Adrenal gland (tissue), 12 donors: ENCODE results near the gene CEP76. TPM values are rescaled to one million over a fixed set of nuclear protein-coding genes. Genes with fewer than 3 reads are reported as not detected.

Experiments used
- DNase-seq, 7 donors: peaks; one replicate each; pipeline ENCODE4 v3.0.0-alpha.2; 2019 to 2020
- H3K27ac ChIP-seq, 5 donors: fragments of 200-600 bp; sonication (generic) in 4 of 5; 1 replicate in 3 of 5; 2 replicates in 2 of 5; pipeline versions ENCODE4 v1.5.1 to v1.8.0; 2016 to 2020; ENCODE audit warnings: mild to moderate bottlenecking in 1 of 5
- H3K27me3 ChIP-seq: fragments of 200-600 bp; 2 replicates; pipeline ENCODE4 v1.8.0; 2021
- H3K36me3 ChIP-seq, 2 donors: fragments of 200-600 bp; replicated peaks in 1 of 2; 1 replicate in 1 of 2; 2 replicates in 1 of 2; pipeline versions ENCODE4 v1.5.1 to v1.8.0; 2018 to 2022
- H3K4me1 ChIP-seq, 2 donors: fragments of 200-600 bp; replicated peaks in 1 of 2; 1 replicate in 1 of 2; 2 replicates in 1 of 2; pipeline versions ENCODE4 v1.5.1 to v1.8.0; 2018 to 2021
- H3K4me3 ChIP-seq, 4 donors: fragments of 200-600 bp; sonication (generic) in 3 of 4; one replicate each; pipeline ENCODE4 v1.5.1; 2016 to 2018
- H3K9me3 ChIP-seq, 3 donors: fragments of 200-600 bp; sonication (generic) in 1 of 3; replicated peaks in 1 of 3; 1 replicate in 2 of 3; 2 replicates in 1 of 3; pipeline versions ENCODE4 v1.5.1 to v1.8.0; 2016 to 2021
- POLR2A ChIP-seq, 2 donors: fragments of 450-650 bp; IDR thresholded peaks; one replicate each; pipeline ENCODE4 v1.6.1; 2017; ENCODE audit warnings: antibody characterized with exemption in 2 of 2, mild to moderate bottlenecking in 2 of 2, moderate library complexity in 1 of 2
- WGBS, 4 donors: extraction: QIAGEN DNeasy Blood & Tissue Kit in 2 of 4; methylation state at CpG; one replicate each; pipeline versions ENCODE4 v1.1.5 to v1.1.7; 2013 to 2017; 5-methylcytosine and 5-hydroxymethylcytosine counted together
- intact Hi-C, 2 donors: fragments of 100-400 bp; cut with DNase I; formaldehyde crosslinking; loops; one replicate each; pipeline versions ENCODE4 v1.14.1 to v1.15.0; 2022 to 2023
- polyA plus RNA-seq, 3 donors: library from polyadenylated mRNA; stranded (reverse); fragments of 200-250 nt in 2 of 3; fragments of 350-450 nt in 1 of 3; fragmentation: Illumina TruSeq in 1 of 3; extraction: RNeasy Lipid Tissue Mini Kit (QIAGEN cat#74804) in 1 of 3; gene quantifications; one replicate each; pipeline ENCODE4 v1.2.3, GENCODE V29; 2013 to 2014
- total RNA-seq, 9 donors: library from RNA; depleted of rRNA in 4 of 9; stranded (reverse); fragments of >200 nt in 4 of 9; fragments of 120-200 nt in 1 of 9; fragmentation: NEBNext Ultra II Directional in 1 of 9; extraction: Animal tissue kit (Norgen Biotek cat#: 25700) in 1 of 9; gene quantifications; one replicate each; pipeline versions ENCODE4 v1.1.0 to v1.2.4, GENCODE V29; 2013 to 2023
- TF ChIP-seq, protein P1 (sequence below), 6 experiments: fragments of 450-650 bp in 4 of 6; fragments of 200-600 bp in 2 of 6; sonication (generic) in 1 of 6; IDR thresholded peaks; 1 replicate in 5 of 6; 2 replicates in 1 of 6; pipeline versions ENCODE4 v1.5.1 to v1.8.0; 2016 to 2021; ENCODE audit warnings: antibody characterized with exemption in 6 of 6, mild to moderate bottlenecking in 2 of 6, moderate library complexity in 1 of 6
- donor health status: healthy with polysubstance abuse.
- donor health status: Bipolar disorder and iron deficiency.
- donor health status: DM: yes; HTN: yes; CAD: no.
- donor health status: DM: no; HTN: no; CAD: no.
- donor health status: DM: no; HTN: no; CAD: no.
- donor health status: DM: yes; HTN: yes; CAD: no.

The CEP76 gene
- total and polyA plus RNA-seq, 12 donors, result 2.6 to 32.2 (median 7.2) TPM

DNA sequence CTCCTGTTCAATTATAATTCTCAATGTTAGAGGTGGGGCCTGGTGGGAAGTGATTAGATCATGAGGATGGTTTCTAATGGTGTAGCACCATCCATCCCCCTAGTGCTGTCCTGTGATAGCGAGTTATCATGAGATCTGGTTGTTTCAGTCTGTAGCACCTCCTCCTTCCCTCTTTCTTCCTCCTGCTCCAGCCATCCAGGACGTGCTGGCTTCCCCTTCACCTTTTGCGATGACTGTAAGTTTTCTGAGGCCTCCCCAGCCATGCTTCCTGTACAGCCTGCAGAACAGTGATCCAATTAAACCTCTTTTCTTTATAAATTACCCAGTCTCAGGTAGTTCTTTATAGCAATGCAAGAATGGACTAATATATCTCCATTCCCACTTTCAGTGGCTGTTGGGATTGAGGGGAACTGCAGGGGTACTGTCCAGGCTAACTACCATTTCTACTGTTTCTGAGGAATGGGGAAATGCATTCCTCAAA, 63.8 kb downstream of the CEP76 start:
- TF ChIP-seq POLR2A (IDR thresholded peaks at IDR 0.05), result no peak
- TF ChIP-seq, protein P1, sequence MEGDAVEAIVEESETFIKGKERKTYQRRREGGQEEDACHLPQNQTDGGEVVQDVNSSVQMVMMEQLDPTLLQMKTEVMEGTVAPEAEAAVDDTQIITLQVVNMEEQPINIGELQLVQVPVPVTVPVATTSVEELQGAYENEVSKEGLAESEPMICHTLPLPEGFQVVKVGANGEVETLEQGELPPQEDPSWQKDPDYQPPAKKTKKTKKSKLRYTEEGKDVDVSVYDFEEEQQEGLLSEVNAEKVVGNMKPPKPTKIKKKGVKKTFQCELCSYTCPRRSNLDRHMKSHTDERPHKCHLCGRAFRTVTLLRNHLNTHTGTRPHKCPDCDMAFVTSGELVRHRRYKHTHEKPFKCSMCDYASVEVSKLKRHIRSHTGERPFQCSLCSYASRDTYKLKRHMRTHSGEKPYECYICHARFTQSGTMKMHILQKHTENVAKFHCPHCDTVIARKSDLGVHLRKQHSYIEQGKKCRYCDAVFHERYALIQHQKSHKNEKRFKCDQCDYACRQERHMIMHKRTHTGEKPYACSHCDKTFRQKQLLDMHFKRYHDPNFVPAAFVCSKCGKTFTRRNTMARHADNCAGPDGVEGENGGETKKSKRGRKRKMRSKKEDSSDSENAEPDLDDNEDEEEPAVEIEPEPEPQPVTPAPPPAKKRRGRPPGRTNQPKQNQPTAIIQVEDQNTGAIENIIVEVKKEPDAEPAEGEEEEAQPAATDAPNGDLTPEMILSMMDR (IDR thresholded peaks at IDR 0.05), result no peak
- Histone ChIP-seq H3K9me3 (no peaks in the 10 kb centered on the region), H3K27ac (no peak overlapping the region), H3K4me3 (no peak overlapping the region), H3K4me1 (peaks cover 15 to 16% of the 10 kb centered on the region in 2 donors), H3K27me3 (no peaks in the 10 kb centered on the region), H3K36me3 (no peaks in the 10 kb centered on the region)
- no peak for DNase-seq
- intact Hi-C loops, result no loop called here
- WGBS, 4 donors, result 63 to 81% (median 73%) methylated on average over 3 of the region's 3 CpGs

DNA sequence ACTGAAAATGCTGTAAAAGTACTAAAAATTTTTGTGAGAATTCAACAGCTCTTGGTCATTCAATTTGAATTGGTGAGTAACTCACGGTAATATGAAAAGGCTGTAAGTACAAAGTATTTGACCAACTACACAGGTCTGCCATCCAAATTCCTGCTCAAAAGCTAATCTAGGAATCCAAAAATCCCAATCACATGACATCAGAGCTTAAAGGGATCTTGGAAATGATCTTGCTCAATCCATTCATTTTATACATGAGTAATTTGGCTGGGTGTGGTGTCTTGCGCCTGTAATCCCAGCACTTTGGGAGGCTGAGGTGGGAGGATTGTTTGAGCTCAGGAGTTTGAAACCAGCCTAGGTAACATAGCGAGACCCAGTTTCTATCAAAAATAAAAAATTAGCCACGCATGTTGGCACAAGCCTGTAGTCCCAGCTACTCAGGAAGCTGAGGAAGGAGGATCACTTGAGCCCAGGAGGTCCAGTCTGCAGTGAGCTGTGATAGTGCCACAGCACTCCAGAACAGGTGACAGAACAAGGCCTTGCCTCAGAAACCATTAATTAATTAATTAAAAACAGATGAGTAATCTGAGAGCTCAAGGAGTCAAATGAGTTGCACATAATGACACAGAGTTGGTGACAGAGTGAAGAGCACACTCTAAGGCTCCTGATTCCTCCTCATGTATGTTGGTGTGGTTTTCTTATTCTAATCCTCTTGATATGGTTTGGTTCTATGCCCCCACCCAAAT, 64.5 kb downstream of the CEP76 start:
- 95 to 100% (median 97%) methylated on average over 4 of the region's 4 CpGs for WGBS, 4 donors
- H3K27ac ChIP-seq, result no peak overlapping the region

DNA sequence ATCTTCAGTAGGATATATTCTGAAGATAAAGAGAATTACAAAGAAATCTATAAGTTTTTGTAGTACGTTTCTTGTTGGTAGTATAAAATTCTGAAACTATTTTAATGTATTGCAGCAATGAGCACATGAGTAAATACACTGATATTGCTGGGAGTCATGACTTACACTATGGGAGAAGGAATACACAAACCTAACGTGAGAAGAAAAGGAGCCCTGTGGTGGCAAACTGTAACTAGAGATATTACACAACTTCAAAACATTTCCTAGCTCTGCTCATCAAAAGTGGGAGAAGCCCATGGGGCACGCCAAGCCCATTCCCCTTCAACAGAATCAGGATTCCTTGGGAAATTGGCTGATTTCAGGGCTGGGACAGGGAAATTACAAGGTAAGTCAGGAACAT, 65.1 kb downstream of the CEP76 start:
- no peaks in the 10 kb centered on the region for H3K27me3 ChIP-seq
- WGBS, 4 donors, result 92 to 95% (median 95%) methylated on average over 3 of the region's 3 CpGs
- intact Hi-C loops, result no loop called here
- TF ChIP-seq, protein P1 (IDR thresholded peaks at IDR 0.05), result no peak
- TF ChIP-seq POLR2A (IDR thresholded peaks at IDR 0.05), result no peak
- H3K36me3 ChIP-seq, result no peaks in the 10 kb centered on the region
- no peak overlapping the region for H3K27ac ChIP-seq
- no peak overlapping the region for H3K4me3 ChIP-seq
- no peak for DNase-seq
- H3K4me1 ChIP-seq, result peaks cover 13 to 16% of the 10 kb centered on the region in 2 donors
- no peaks in the 10 kb centered on the region for H3K9me3 ChIP-seq

More for the DNA sequence above, 64.5 kb downstream of the CEP76 start:
- Histone ChIP-seq H3K4me3 (no peak overlapping the region), H3K9me3 (no peaks in the 10 kb centered on the region), H3K4me1 (peaks cover 15 to 16% of the 10 kb centered on the region in 2 donors), H3K27me3 (no peaks in the 10 kb centered on the region), H3K36me3 (no peaks in the 10 kb centered on the region)
- no peak for DNase-seq
- no peak for TF ChIP-seq POLR2A (IDR thresholded peaks at IDR 0.05)
- TF ChIP-seq, protein P1 (IDR thresholded peaks at IDR 0.05), result no peak
- intact Hi-C loops, result no loop called here

DNA sequence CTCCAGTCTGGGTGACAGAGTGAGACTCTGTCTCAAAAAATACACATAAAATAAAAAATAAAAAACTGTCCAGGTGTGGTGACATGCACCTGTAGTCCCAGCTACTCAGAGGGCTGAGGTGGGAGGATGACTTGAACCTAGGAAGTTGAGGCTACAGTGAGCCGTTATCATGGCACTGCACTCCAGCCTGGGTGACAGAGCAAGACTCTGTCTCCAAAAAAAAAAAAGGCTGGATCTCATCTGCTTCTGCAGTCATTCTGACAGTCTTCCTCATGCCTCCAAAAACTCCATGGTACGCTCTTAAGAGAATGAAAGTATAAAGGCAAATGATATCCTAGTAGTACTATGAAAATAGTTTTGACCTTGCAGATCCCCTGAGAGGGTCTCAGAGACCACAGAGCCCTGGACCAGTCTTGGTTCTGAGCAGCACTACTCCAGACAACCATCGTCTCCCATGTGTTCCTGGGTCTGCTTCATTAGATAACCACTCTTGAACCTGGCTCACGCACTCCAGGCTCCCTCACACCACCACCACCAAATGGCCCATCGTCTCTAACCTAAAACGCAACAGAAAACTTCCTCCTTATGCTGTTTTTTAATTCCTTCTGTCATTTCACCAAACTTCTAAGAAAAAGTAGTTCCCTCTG, 70.6 kb downstream of the CEP76 start:
- H3K36me3 ChIP-seq, result no peaks in the 10 kb centered on the region
- WGBS, 4 donors, result 73 to 83% (median 80%) methylated on average over 6 of the region's 6 CpGs

More for the DNA sequence above, 70.6 kb downstream of the CEP76 start:
- peaks cover 0 to 11% of the 10 kb centered on the region in 2 donors for H3K4me1 ChIP-seq
- intact Hi-C loops, result no loop called here
- no peak overlapping the region for H3K4me3 ChIP-seq
- no peaks in the 10 kb centered on the region for H3K9me3 ChIP-seq
- no peak overlapping the region for H3K27ac ChIP-seq
- no peak for DNase-seq
- H3K27me3 ChIP-seq, result no peaks in the 10 kb centered on the region
- TF ChIP-seq POLR2A (IDR thresholded peaks at IDR 0.05), result no peak
- TF ChIP-seq, protein P1 (IDR thresholded peaks at IDR 0.05), result no peak
